22Rv1 (cell line): ENCODE data around the gene ERCC1.

Experiments used
- H3K27ac ChIP-seq: fragments of 450-650 bp; 2 replicates; pipeline ENCODE4 v1.5.1; 2017
- ZFX ChIP-seq: fragments of 450-650 bp; IDR thresholded peaks from 2 replicates; pipeline ENCODE4 v1.6.1; 2017; ENCODE audit warnings: antibody characterized with exemption, borderline replicate concordance
- TF ChIP-seq, protein P1 (sequence below): fragments of 450-650 bp; IDR thresholded peaks from 2 replicates; pipeline ENCODE4 v1.5.1; 2017; ENCODE audit warnings: mild to moderate bottlenecking

ERCC1 gene

DNA sequence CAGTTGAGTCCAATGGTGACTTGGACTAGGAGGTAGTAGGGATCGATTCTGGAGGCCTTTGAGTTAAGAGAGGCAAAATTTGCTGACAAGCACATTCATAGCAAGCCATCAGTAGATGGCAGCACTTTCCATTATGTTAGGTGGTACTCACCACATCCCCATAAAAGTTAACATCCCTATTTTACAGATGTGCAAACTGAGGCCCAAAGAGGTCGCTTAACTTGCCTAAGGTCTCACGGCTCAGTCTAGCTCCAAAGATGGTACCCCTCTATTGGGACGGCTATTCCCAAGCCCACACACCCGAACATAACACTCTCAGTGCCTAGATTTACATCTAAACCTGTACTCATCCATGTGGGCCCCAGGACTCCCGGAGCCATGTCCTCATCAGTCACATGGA is 22.6 kb upstream of the ERCC1 start:
- H3K27ac ChIP-seq: no peak overlapping the region
- no peak for TF ChIP-seq ZFX
- TF ChIP-seq, protein P1, sequence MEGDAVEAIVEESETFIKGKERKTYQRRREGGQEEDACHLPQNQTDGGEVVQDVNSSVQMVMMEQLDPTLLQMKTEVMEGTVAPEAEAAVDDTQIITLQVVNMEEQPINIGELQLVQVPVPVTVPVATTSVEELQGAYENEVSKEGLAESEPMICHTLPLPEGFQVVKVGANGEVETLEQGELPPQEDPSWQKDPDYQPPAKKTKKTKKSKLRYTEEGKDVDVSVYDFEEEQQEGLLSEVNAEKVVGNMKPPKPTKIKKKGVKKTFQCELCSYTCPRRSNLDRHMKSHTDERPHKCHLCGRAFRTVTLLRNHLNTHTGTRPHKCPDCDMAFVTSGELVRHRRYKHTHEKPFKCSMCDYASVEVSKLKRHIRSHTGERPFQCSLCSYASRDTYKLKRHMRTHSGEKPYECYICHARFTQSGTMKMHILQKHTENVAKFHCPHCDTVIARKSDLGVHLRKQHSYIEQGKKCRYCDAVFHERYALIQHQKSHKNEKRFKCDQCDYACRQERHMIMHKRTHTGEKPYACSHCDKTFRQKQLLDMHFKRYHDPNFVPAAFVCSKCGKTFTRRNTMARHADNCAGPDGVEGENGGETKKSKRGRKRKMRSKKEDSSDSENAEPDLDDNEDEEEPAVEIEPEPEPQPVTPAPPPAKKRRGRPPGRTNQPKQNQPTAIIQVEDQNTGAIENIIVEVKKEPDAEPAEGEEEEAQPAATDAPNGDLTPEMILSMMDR: peak; percentile 75

DNA sequence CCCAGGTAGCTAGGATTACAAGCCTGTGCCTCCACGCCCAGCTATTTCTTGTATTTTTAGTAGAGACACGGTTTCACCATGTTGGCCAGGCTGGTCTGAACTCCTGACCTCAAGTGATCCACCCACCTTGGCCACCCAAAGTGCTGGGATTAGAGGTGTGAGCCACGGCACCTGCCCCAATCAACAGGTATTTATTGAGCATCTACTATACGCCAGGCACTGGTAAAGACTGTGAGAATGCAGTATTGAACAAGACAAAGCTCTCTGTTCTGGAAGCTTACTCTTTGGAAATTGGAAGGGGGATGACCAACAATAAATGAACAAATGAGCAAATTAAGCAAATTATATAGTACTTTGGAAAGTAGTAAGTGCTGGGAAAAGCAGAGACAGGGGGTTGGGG is 21.4 kb upstream of the ERCC1 start:
- TF ChIP-seq, protein P1: no peak
- TF ChIP-seq ZFX: no peak

DNA sequence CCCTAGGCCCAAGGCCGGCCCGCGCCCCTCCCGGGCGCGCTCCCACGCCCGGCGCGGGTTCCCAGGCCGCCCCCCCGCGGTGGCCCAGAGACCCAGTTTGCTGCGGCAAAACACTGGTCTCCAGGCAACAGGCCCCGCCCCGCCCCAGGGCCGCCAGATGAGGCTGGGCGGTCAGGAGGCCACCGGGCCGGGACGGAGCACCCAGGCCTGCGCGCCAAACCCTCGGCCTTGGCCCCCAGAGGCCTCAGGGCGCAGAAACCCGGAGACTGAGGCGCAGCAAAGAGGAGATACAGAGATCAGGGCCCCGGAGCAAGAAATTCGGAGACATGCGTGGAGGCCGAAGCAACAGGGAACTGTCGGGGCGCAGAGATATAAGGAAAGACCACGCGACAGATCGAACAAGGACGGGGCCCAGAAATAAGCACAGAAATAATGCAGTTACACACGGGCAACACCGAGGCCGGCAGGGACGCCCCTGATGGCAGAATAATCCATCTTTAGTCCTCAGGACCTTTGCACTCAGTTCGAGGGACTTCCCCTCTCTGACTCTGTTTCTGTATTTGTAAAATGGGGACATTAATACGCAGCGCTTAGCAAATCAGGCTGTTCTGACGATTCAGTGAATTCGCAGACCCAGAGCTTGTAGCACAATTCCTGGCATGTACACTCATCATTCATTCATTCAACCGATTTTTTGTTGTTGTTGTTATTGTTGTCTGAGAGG is 20.8 kb upstream of the ERCC1 start:
- peak overlapping the region; percentile 79 for H3K27ac ChIP-seq
- TF ChIP-seq, protein P1: peak; percentile 14; the same call in 1 of the 2 replicates
- TF ChIP-seq ZFX: no peak

More for the DNA sequence above, 21.4 kb upstream of the ERCC1 start:
- peak overlapping the region; percentile 79 for H3K27ac ChIP-seq

DNA sequence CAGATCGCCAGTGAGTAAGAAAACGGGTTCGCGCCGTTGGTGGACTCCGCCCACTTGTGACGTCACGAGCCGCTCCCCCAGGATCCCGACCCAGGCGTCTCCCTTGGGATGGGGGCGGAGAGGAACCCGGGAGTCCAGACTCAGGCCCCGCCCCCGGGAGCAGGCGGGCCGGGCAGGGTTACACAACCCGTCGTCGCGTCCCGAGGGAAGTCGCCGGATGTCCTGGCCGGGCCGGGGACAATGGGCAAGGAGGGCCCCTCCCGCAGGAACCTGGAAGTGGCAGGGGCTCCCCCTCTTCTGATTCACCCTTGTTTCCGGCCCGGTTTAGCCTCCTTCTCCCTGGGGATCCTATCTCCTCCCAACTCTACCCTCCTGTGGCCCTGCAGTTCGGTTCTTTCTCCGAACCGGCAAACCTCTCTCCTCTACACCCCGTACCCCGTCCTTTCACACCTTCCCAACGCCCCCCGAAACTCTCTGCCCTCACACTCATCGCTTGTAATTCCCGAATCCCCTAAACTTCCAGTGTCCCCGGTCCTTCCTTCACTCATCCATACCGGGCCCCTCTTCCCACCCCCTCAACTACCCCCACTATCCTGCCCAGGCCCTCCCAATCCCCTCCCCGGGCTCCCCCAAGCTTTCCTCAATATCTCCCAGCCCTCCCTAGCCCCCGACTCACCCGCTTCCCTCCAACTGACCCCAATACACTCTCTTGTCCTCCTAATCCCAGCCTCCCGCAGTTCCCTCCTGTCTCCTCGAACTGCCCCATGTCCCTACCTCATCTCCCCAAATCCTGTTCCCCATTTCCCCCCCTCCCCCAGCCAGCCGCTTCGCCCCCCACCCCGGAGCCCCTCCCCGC is 20.0 kb upstream of the ERCC1 start:
- H3K27ac ChIP-seq: peak overlapping the region; percentile 79
- no peak for TF ChIP-seq ZFX
- TF ChIP-seq, protein P1: no peak

DNA sequence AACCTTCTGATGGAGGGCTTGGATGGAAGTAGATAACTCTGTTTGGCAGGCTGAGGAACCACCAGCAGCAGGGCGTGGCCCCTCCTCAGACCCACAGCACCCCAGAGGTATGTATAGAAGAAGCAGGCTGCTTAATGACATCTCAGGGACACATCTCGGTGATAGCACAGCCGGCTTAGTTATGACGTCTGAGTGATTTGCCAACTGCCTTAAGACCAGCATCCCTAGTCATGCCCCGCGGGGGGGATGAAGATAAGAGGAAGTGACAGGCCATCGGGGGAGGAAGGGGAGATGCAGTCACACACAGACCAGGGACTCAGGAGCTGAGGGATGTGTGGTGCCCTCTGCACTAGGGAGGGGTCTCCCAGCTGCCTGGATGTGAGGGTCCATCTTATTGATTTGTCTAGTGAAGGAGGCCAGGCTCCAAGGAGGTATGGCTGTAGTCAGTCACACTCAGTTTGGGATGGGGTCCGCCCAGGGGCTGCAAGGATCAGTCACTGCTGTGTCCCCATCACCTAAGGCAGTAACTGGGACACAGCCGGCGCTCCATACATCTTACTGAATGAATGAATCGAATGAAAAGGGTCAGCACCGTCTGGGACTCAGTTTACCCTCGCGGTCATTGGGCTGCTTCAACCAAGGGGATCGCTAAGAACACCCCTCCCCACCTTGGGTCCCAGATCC is 19.2 kb upstream of the ERCC1 start:
- TF ChIP-seq, protein P1: no peak
- no peak for TF ChIP-seq ZFX

DNA sequence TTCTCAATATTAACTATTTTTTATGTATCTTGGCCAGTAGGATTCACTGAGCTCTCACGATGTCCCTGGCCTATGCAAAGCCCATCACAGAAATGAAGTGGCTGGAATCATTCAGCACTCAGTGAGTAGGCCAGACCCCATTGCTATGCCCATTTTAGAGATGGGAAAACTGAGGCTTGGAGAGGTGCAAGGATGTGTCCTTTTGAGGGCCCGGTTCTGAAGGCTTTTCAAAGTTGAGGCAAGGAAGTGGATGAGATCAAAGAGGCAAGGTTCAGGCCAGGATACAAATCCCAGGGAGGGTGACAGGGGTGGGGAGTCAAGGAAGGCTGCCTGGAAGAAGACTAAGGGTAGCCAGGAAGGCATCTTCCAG is 18.7 kb upstream of the ERCC1 start:
- peak overlapping the region; percentile 79 for H3K27ac ChIP-seq

More for the DNA sequence above, 19.2 kb upstream of the ERCC1 start:
- H3K27ac ChIP-seq: peak overlapping the region; percentile 79

More for the DNA sequence above, 18.7 kb upstream of the ERCC1 start:
- no peak for TF ChIP-seq ZFX
- TF ChIP-seq, protein P1: no peak
